A673 (cell line): ENCODE results near the gene RORC.

ENCODE experiments used
- EZH2 ChIP-seq: fragments of 200-600 bp; sonication (generic); IDR thresholded peaks from 2 replicates; pipeline ENCODE4 v1.6.1; 2017; ENCODE audit warnings: borderline replicate concordance, low read depth, mild to moderate bottlenecking, mixed read lengths, antibody characterized with exemption, low read length; ENCODE audit not compliant: poor library complexity, severe bottlenecking
- TF ChIP-seq, protein P1 (sequence below): fragments of 300-800, 200-600 bp; sonication (generic); conservative IDR thresholded peaks from 2 replicates; pipeline ENCODE4 v1.5.1; 2017; ENCODE audit warnings: low read depth, mild to moderate bottlenecking, antibody characterized with exemption, low read length, moderate library complexity, mixed read lengths

- TF ChIP-seq, protein P1, sequence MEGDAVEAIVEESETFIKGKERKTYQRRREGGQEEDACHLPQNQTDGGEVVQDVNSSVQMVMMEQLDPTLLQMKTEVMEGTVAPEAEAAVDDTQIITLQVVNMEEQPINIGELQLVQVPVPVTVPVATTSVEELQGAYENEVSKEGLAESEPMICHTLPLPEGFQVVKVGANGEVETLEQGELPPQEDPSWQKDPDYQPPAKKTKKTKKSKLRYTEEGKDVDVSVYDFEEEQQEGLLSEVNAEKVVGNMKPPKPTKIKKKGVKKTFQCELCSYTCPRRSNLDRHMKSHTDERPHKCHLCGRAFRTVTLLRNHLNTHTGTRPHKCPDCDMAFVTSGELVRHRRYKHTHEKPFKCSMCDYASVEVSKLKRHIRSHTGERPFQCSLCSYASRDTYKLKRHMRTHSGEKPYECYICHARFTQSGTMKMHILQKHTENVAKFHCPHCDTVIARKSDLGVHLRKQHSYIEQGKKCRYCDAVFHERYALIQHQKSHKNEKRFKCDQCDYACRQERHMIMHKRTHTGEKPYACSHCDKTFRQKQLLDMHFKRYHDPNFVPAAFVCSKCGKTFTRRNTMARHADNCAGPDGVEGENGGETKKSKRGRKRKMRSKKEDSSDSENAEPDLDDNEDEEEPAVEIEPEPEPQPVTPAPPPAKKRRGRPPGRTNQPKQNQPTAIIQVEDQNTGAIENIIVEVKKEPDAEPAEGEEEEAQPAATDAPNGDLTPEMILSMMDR, result no peak
- TF ChIP-seq EZH2, result no peak
These were observed 47.8 kb downstream of the RORC start for GRCh38 chr1:151783796-151784195.
